Muscle of leg (tissue), 11 donors: ENCODE results near the gene PPP6R1. TPM values are rescaled to one million over a fixed set of nuclear protein-coding genes. Genes with fewer than 3 reads are reported as not detected.

Experiments
- DNase-seq: peaks from one replicate; pipeline ENCODE4 v3.0.0; 2013
- H3K27ac ChIP-seq: one replicate; pipeline ENCODE4 v1.5.1; 2013; ENCODE audit warnings: mild to moderate bottlenecking, low read length, control low read depth
- H3K27me3 ChIP-seq: one replicate; pipeline ENCODE4 v1.6.1; 2013; ENCODE audit warnings: low read length; ENCODE audit not compliant: control insufficient read depth, insufficient read depth
- H3K36me3 ChIP-seq: one replicate; pipeline ENCODE4 v1.6.1; 2013; ENCODE audit warnings: low read length; ENCODE audit not compliant: control insufficient read depth, insufficient read depth
- H3K4me1 ChIP-seq: one replicate; pipeline ENCODE4 v1.6.1; 2013; ENCODE audit warnings: low read length; ENCODE audit not compliant: control insufficient read depth, insufficient read depth
- H3K4me3 ChIP-seq: one replicate; pipeline ENCODE4 v1.5.1; 2013; ENCODE audit warnings: low read length, control low read depth
- H3K9me3 ChIP-seq: replicated peaks from 2 replicates; pipeline ENCODE4 v1.6.1; 2013; ENCODE audit warnings: low read depth, low read length; ENCODE audit not compliant: control insufficient read depth
- WGBS: methylation state at CpG from one replicate; pipeline ENCODE4 v1.1.5; 2013; ENCODE audit warnings: missing lambda C conversion rate; ENCODE audit not compliant: insufficient coverage; 5-methylcytosine and 5-hydroxymethylcytosine counted together
- polyA plus RNA-seq, 8 donors: library from polyadenylated mRNA; unstranded; fragments of 120-200 nt; gene quantifications; one replicate each; pipeline versions ENCODE4 v1.2.1 to v1.2.3, GENCODE V29; 2013; ENCODE audit warnings: inconsistent platforms in 1 of 8, low replicate concordance in 1 of 8; ENCODE audit not compliant: insufficient read length in 8 of 8, insufficient read depth in 1 of 8
- total RNA-seq: library from RNA; stranded (reverse); fragments of 120-200 nt; gene quantifications from one replicate; pipeline ENCODE4 v1.2.4, GENCODE V29; 2013

PPP6R1 gene
- total and polyA plus RNA-seq, 9 donors = 12.5 to 37.2 (median 32.1) TPM

- Histone ChIP-seq H3K27ac (no peak overlapping the region), H3K4me1 (no peaks in the 10 kb centered on the region), H3K36me3 (peaks cover 64% of the 10 kb centered on the region), H3K27me3 (no peaks in the 10 kb centered on the region), H3K4me3 (no peak overlapping the region), H3K9me3 (no peaks in the 10 kb centered on the region)
- no peak for DNase-seq
- 89% methylated on average over 17 of the region's 18 CpGs for WGBS
These were observed 13.3 kb upstream of the PPP6R1 start for GRCh38 chr19:55272142-55272541.

- H3K4me1 ChIP-seq = no peaks in the 10 kb centered on the region
- H3K36me3 ChIP-seq = peaks cover 53% of the 10 kb centered on the region
- WGBS = 93% methylated on average over 15 of the region's 25 CpGs
- no peak for DNase-seq
- H3K27ac ChIP-seq = no peak overlapping the region
- no peak overlapping the region for H3K4me3 ChIP-seq
- no peaks in the 10 kb centered on the region for H3K9me3 ChIP-seq
- H3K27me3 ChIP-seq = no peaks in the 10 kb centered on the region
These were observed 11.5 kb upstream of the PPP6R1 start for GRCh38 chr19:55270172-55270942.

- Histone ChIP-seq H3K27me3 (no peaks in the 10 kb centered on the region), H3K4me1 (no peaks in the 10 kb centered on the region), H3K27ac (no peak overlapping the region), H3K9me3 (no peaks in the 10 kb centered on the region), H3K4me3 (no peak overlapping the region), H3K36me3 (peaks cover 42% of the 10 kb centered on the region)
- WGBS = 85% methylated on average over 6 of the region's 8 CpGs
- DNase-seq = no peak
These were observed 10.5 kb upstream of the PPP6R1 start for GRCh38 chr19:55269299-55269698.

- H3K36me3 ChIP-seq = peaks cover 28% of the 10 kb centered on the region
- H3K4me1 ChIP-seq = no peaks in the 10 kb centered on the region
- WGBS = 92% methylated on average over 2 of the region's 4 CpGs
- no peaks in the 10 kb centered on the region for H3K27me3 ChIP-seq
- no peaks in the 10 kb centered on the region for H3K9me3 ChIP-seq
- H3K27ac ChIP-seq = no peak overlapping the region
- DNase-seq = no peak
- no peak overlapping the region for H3K4me3 ChIP-seq
These were observed 8.0 kb upstream of the PPP6R1 start for GRCh38 chr19:55266840-55267239.

GRCh38 chr19:55266404-55266803 is 7.6 kb upstream of the PPP6R1 start:
- no CpG with 5 or more reads among the region's 3 CpGs for WGBS
- peaks cover 25% of the 10 kb centered on the region for H3K36me3 ChIP-seq

GRCh38 chr19:55265723-55266386 is 7.0 kb upstream of the PPP6R1 start:
- Histone ChIP-seq H3K9me3 (no peaks in the 10 kb centered on the region), H3K4me3 (no peak overlapping the region), H3K27me3 (no peaks in the 10 kb centered on the region), H3K27ac (no peak overlapping the region), H3K4me1 (no peaks in the 10 kb centered on the region), H3K36me3 (peaks cover 21% of the 10 kb centered on the region)
- no peak for DNase-seq
- 95% methylated on average over 7 of the region's 12 CpGs for WGBS

More at GRCh38 chr19:55266404-55266803, 7.6 kb upstream of the PPP6R1 start:
- no peaks in the 10 kb centered on the region for H3K4me1 ChIP-seq
- H3K4me3 ChIP-seq = no peak overlapping the region
- no peak overlapping the region for H3K27ac ChIP-seq
- no peak for DNase-seq
- H3K9me3 ChIP-seq = no peaks in the 10 kb centered on the region
- no peaks in the 10 kb centered on the region for H3K27me3 ChIP-seq

GRCh38 chr19:55265173-55265572 is 6.4 kb upstream of the PPP6R1 start:
- Histone ChIP-seq H3K36me3 (peaks cover 15% of the 10 kb centered on the region), H3K27me3 (no peaks in the 10 kb centered on the region), H3K9me3 (no peaks in the 10 kb centered on the region), H3K4me1 (no peaks in the 10 kb centered on the region), H3K4me3 (no peak overlapping the region), H3K27ac (no peak overlapping the region)
- WGBS = 94% methylated on average over 12 of the region's 16 CpGs
- DNase-seq = no peak

- H3K36me3 ChIP-seq = peaks cover 9% of the 10 kb centered on the region
- WGBS = 60% methylated on average over 2 of the region's 5 CpGs
- H3K4me3 ChIP-seq = no peak overlapping the region
- H3K4me1 ChIP-seq = peaks cover 5% of the 10 kb centered on the region
- no peak overlapping the region for H3K27ac ChIP-seq
- DNase-seq = no peak
- no peaks in the 10 kb centered on the region for H3K9me3 ChIP-seq
- no peaks in the 10 kb centered on the region for H3K27me3 ChIP-seq
These were observed 5.7 kb upstream of the PPP6R1 start for GRCh38 chr19:55264531-55264930.

GRCh38 chr19:55262359-55262758 is 3.5 kb upstream of the PPP6R1 start:
- no peak overlapping the region for H3K4me3 ChIP-seq
- no peak overlapping the region for H3K27ac ChIP-seq
- peaks cover 5% of the 10 kb centered on the region for H3K36me3 ChIP-seq
- no peaks in the 10 kb centered on the region for H3K27me3 ChIP-seq
- peaks cover 10% of the 10 kb centered on the region for H3K4me1 ChIP-seq
- H3K9me3 ChIP-seq = no peaks in the 10 kb centered on the region
- no peak for DNase-seq
- 90% methylated on average over 8 of the region's 9 CpGs for WGBS

GRCh38 chr19:55261671-55262126 is 2.9 kb upstream of the PPP6R1 start:
- H3K4me1 ChIP-seq = peaks cover 17% of the 10 kb centered on the region
- WGBS = 84% methylated on average over 11 of the region's 13 CpGs
- no peaks in the 10 kb centered on the region for H3K27me3 ChIP-seq
- DNase-seq = no peak
- H3K36me3 ChIP-seq = peaks cover 5% of the 10 kb centered on the region
- no peaks in the 10 kb centered on the region for H3K9me3 ChIP-seq
- H3K4me3 ChIP-seq = no peak overlapping the region
- no peak overlapping the region for H3K27ac ChIP-seq
